HCEC 1CT (cell line): ENCODE results near the gene NPTXR.
A peak's percentile ranks its signal among the peaks of the same experiment; 100 is the strongest.

Experiments
- DNase-seq: peaks from one replicate; pipeline ENCODE4 v3.0.0-alpha.2; 2017

NPTXR gene

GRCh38 chr22:38793317-38793716 is 50.5 kb downstream of the NPTXR start:
- no peak for DNase-seq

- DNase-seq: no peak
Observed at GRCh38 chr22:38792833-38793232, 51.0 kb downstream of the NPTXR start.

GRCh38 chr22:38789606-38790005 is 54.2 kb downstream of the NPTXR start:
- DNase-seq: no peak

- DNase-seq: no peak
Observed at GRCh38 chr22:38788846-38789245, 55.0 kb downstream of the NPTXR start.

- peak; percentile 84 for DNase-seq
Observed at GRCh38 chr22:38788021-38788816, 55.6 kb downstream of the NPTXR start.

GRCh38 chr22:38786631-38787030 is 57.2 kb downstream of the NPTXR start:
- DNase-seq: no peak

- no peak for DNase-seq
Observed at GRCh38 chr22:38784856-38785255, 59.0 kb downstream of the NPTXR start.

GRCh38 chr22:38784035-38784434 is 59.8 kb downstream of the NPTXR start:
- DNase-seq: no peak

- no peak for DNase-seq
Observed at GRCh38 chr22:38783095-38783615, 60.7 kb downstream of the NPTXR start.

GRCh38 chr22:38782402-38783094 is 61.3 kb downstream of the NPTXR start:
- no peak for DNase-seq

GRCh38 chr22:38781033-38781432 is 62.8 kb downstream of the NPTXR start:
- DNase-seq: no peak

- no peak for DNase-seq
Observed at GRCh38 chr22:38777087-38777671, 66.6 kb downstream of the NPTXR start.

GRCh38 chr22:38776086-38776485 is 67.7 kb downstream of the NPTXR start:
- DNase-seq: no peak

GRCh38 chr22:38775656-38776055 is 68.2 kb downstream of the NPTXR start:
- DNase-seq: no peak

- no peak for DNase-seq
Observed at GRCh38 chr22:38774496-38775166, 69.2 kb downstream of the NPTXR start.

GRCh38 chr22:38773363-38773946 is 70.4 kb downstream of the NPTXR start:
- DNase-seq: no peak

GRCh38 chr22:38772623-38772873 is 71.3 kb downstream of the NPTXR start:
- no peak for DNase-seq

GRCh38 chr22:38770257-38770949 is 73.4 kb downstream of the NPTXR start:
- no peak for DNase-seq
